CD14-positive monocyte (primary cell): ENCODE data around the gene HMGN1. TPM values are rescaled to one million over a fixed set of nuclear protein-coding genes. Genes with fewer than 3 reads are reported as not detected.

Source experiments
- DNase-seq, 3 donors: peaks; one replicate each; pipeline ENCODE4 v3.0.0-alpha.2; 2011 to 2022
- H2AFZ ChIP-seq: 2 replicates; pipeline ENCODE4 v1.6.0; 2012; ENCODE audit warnings: mild to moderate bottlenecking, low read depth, low read length, inconsistent platforms; ENCODE audit not compliant: insufficient read depth, poor library complexity, severe bottlenecking
- H3K27ac ChIP-seq, 2 donors: 1 replicate in 1 of 2; 2 replicates in 1 of 2; pipeline ENCODE4 v1.5.1; 2012 to 2013; ENCODE audit warnings: low read length in 2 of 2, control low read depth in 1 of 2, inconsistent platforms in 1 of 2, low read depth in 1 of 2, mild to moderate bottlenecking in 1 of 2
- H3K27me3 ChIP-seq, 2 donors: one replicate each; pipeline versions ENCODE4 v1.6.0 to v1.6.1; 2011 to 2013; ENCODE audit warnings: low read length in 2 of 2; ENCODE audit not compliant: control insufficient read depth in 2 of 2, insufficient read depth in 2 of 2
- H3K36me3 ChIP-seq, 2 donors: replicated peaks in 1 of 2; 1 replicate in 1 of 2; 2 replicates in 1 of 2; pipeline versions ENCODE4 v1.5.1 to v1.6.1; 2012 to 2013; ENCODE audit warnings: low read length in 2 of 2, control low read depth in 1 of 2, inconsistent platforms in 1 of 2, mild to moderate bottlenecking in 1 of 2; ENCODE audit not compliant: insufficient read depth in 2 of 2, control insufficient read depth in 1 of 2
- H3K4me1 ChIP-seq, 2 donors: 1 replicate in 1 of 2; 2 replicates in 1 of 2; pipeline versions ENCODE4 v1.5.1 to v1.6.1; 2012 to 2013; ENCODE audit warnings: low read length in 2 of 2, control low read depth in 1 of 2, inconsistent platforms in 1 of 2, mild to moderate bottlenecking in 1 of 2, moderate library complexity in 1 of 2; ENCODE audit not compliant: insufficient read depth in 2 of 2, control insufficient read depth in 1 of 2
- H3K4me2 ChIP-seq: replicated peaks from 2 replicates; pipeline ENCODE3; 2012; ENCODE audit warnings: low read length, moderate library complexity, mild to moderate bottlenecking; ENCODE audit not compliant: poor library complexity, severe bottlenecking; ENCODE audit errors: extremely low read depth
- H3K4me3 ChIP-seq, 3 experiments: fragments of 200-600 bp in 1 of 3; sonication (generic) in 1 of 3; replicated peaks in 1 of 3; 1 replicate in 2 of 3; 2 replicates in 1 of 3; pipeline ENCODE4 v1.5.1; 2011 to 2013; ENCODE audit warnings: low read length in 3 of 3, mild to moderate bottlenecking in 3 of 3, control low read depth in 2 of 3, low read depth in 2 of 3, inconsistent platforms in 1 of 3, moderate library complexity in 1 of 3
- H3K79me2 ChIP-seq: 2 replicates; pipeline ENCODE4 v1.6.0; 2012; ENCODE audit warnings: mild to moderate bottlenecking, control low read depth, inconsistent platforms, low read length, moderate library complexity; ENCODE audit not compliant: insufficient read depth
- H3K9ac ChIP-seq: 2 replicates; pipeline ENCODE4 v1.6.0; 2017; ENCODE audit warnings: low read length, mild to moderate bottlenecking; ENCODE audit not compliant: insufficient read depth, poor library complexity, severe bottlenecking
- H3K9me3 ChIP-seq, 2 donors: replicated peaks in 1 of 2; 1 replicate in 1 of 2; 2 replicates in 1 of 2; pipeline versions ENCODE4 v1.5.1 to v1.6.1; 2012 to 2013; ENCODE audit warnings: low read length in 2 of 2, control low read depth in 1 of 2; ENCODE audit not compliant: control insufficient read depth in 1 of 2, insufficient read depth in 1 of 2
- H4K20me1 ChIP-seq: 2 replicates; pipeline ENCODE4 v1.6.0; 2012; ENCODE audit warnings: mild to moderate bottlenecking, low read length, control low read depth, moderate library complexity; ENCODE audit not compliant: insufficient read depth
- H3K27ac Mint-ChIP-seq, 7 donors: one replicate each; pipeline ENCODE4 v1.8.0; 2020; ENCODE audit warnings: mild to moderate bottlenecking in 7 of 7, mixed read lengths in 7 of 7, moderate library complexity in 6 of 7, inconsistent platforms in 2 of 7
- H3K27me3 Mint-ChIP-seq, 3 donors: one replicate each; pipeline ENCODE4 v1.8.0; 2021 to 2022; ENCODE audit warnings: low read depth in 3 of 3, mild to moderate bottlenecking in 3 of 3, mixed read lengths in 3 of 3, moderate library complexity in 3 of 3, inconsistent platforms in 1 of 3
- H3K36me3 Mint-ChIP-seq, 2 donors: one replicate each; pipeline ENCODE4 v1.8.0; 2020; ENCODE audit warnings: mixed read lengths in 2 of 2, inconsistent platforms in 1 of 2, mild to moderate bottlenecking in 1 of 2
- H3K4me1 Mint-ChIP-seq: one replicate; pipeline ENCODE4 v1.8.0; 2020; ENCODE audit warnings: mild to moderate bottlenecking, mixed read lengths
- H3K4me3 Mint-ChIP-seq, 2 donors: one replicate each; pipeline ENCODE4 v1.8.0; 2020; ENCODE audit warnings: mild to moderate bottlenecking in 2 of 2, mixed read lengths in 2 of 2, moderate library complexity in 1 of 2
- H3K9me3 Mint-ChIP-seq, 7 donors: one replicate each; pipeline ENCODE4 v1.8.0; 2020 to 2022; ENCODE audit warnings: mixed read lengths in 7 of 7, mild to moderate bottlenecking in 6 of 7, moderate library complexity in 6 of 7, inconsistent platforms in 2 of 7
- CTCF ChIP-seq: fragments of 200-600 bp; IDR thresholded peaks from one replicate; pipeline ENCODE4 v1.8.0; 2022; ENCODE audit warnings: antibody characterized with exemption, mild to moderate bottlenecking
- WGBS: methylation state at CpG from one replicate; pipeline ENCODE4 v1.1.5; 2013; ENCODE audit warnings: missing lambda C conversion rate; ENCODE audit not compliant: insufficient coverage; 5-methylcytosine and 5-hydroxymethylcytosine counted together
- intact Hi-C, 2 donors: fragments of 100-400 bp; cut with micrococcal nuclease; formaldehyde crosslinking; loops; one replicate each; pipeline versions ENCODE4 v1.15.0 to v1.15.1; 2023
- polyA plus RNA-seq, 3 donors: library from polyadenylated mRNA; depleted of rRNA in 1 of 3; unstranded in 2 of 3; stranded (reverse) in 1 of 3; fragments of 300-500 nt in 2 of 3; fragments of >200 nt in 1 of 3; fragmentation: Illumina TruSeq in 2 of 3; gene quantifications; 1 replicate in 2 of 3; 2 replicates in 1 of 3; pipeline ENCODE4 v1.2.3, GENCODE V29; 2012 to 2021

The HMGN1 gene
- polyA plus RNA-seq, 3 donors, result 59.8 to 74.7 (median 72.7) TPM

- H3K27ac Mint-ChIP-seq, result peak overlapping the region; percentile 95 to 98 (median 98)
- H3K4me1 Mint-ChIP-seq, result peaks cover 33% of the 10 kb centered on the region
- H4K20me1 ChIP-seq, result no peaks in the 10 kb centered on the region
- H3K27ac ChIP-seq, result peak overlapping the region; percentile 88 to 92
- H3K9me3 Mint-ChIP-seq, result no peaks in the 10 kb centered on the region
- peaks cover 0 to 3% (median 0%) of the 10 kb centered on the region in 3 donors for H3K27me3 Mint-ChIP-seq
- TF ChIP-seq CTCF, result no peak
- peak overlapping the region; percentile 82 for H3K4me2 ChIP-seq
- peak overlapping the region; percentile 93 to 97 for H3K4me3 Mint-ChIP-seq
- H3K27me3 ChIP-seq, result no peaks in the 10 kb centered on the region
- peak overlapping the region; percentile 85 for H2AFZ ChIP-seq
- whole genome bisulfite sequencing, result 1% methylated on average over 45 of the region's 56 CpGs
- H3K4me3 ChIP-seq, result peak overlapping the region; percentile 40 to 89 (median 72)
- DNase-seq, result peak; percentile 90 to 92 (median 92)
- H3K4me1 ChIP-seq, result peaks cover 22 to 36% of the 10 kb centered on the region in 2 donors
- peak overlapping the region; percentile 87 for H3K9ac ChIP-seq
- peaks cover 8 to 10% of the 10 kb centered on the region in 2 donors for H3K36me3 Mint-ChIP-seq
- H3K9me3 ChIP-seq, result no peaks in the 10 kb centered on the region
- peaks cover 46% of the 10 kb centered on the region for H3K79me2 ChIP-seq
- no peaks in the 10 kb centered on the region for H3K36me3 ChIP-seq
- intact Hi-C loops, result loop anchor here (2.0 to 5.0 kb wide), 3 partner anchors 37 to 38 kb away; partner anchors contain the start of gene BRWD1 (in 2 of the 2)
These were observed 564 bp upstream of the HMGN1 start for GRCh38 chr21:39349211-39350093.

GRCh38 chr21:39348040-39348354, 891 bp downstream of the HMGN1 start:
- H3K4me1 Mint-ChIP-seq, result peaks cover 33% of the 10 kb centered on the region
- no peak for DNase-seq

More at GRCh38 chr21:39348040-39348354, 891 bp downstream of the HMGN1 start:
- peaks cover 19 to 20% of the 10 kb centered on the region in 2 donors for H3K36me3 Mint-ChIP-seq
- H3K4me3 ChIP-seq, result peak overlapping the region; percentile 71 to 96 (median 81)
- H3K27ac ChIP-seq, result peak overlapping the region; percentile 88 to 93
- H3K9me3 ChIP-seq, result no peaks in the 10 kb centered on the region
- H2AFZ ChIP-seq, result peak overlapping the region; percentile 80
- H3K79me2 ChIP-seq, result peaks cover 53% of the 10 kb centered on the region
- TF ChIP-seq CTCF, result no peak
- H3K4me2 ChIP-seq, result peak overlapping the region; percentile 83
- intact Hi-C loops, result loop anchor here (2.0 to 5.0 kb wide), 3 partner anchors 35 to 39 kb away; partner anchors contain the start of gene BRWD1 (in 2 of the 2)
- peaks cover 22 to 36% of the 10 kb centered on the region in 2 donors for H3K4me1 ChIP-seq
- H3K4me3 Mint-ChIP-seq, result peak overlapping the region; percentile 90 to 92
- WGBS, result 0% methylated on average over 8 of the region's 11 CpGs
- H4K20me1 ChIP-seq, result no peaks in the 10 kb centered on the region
- no peaks in the 10 kb centered on the region for H3K27me3 ChIP-seq
- peak overlapping the region; percentile 88 to 94 (median 93) for H3K27ac Mint-ChIP-seq
- peak overlapping the region; percentile 87 for H3K9ac ChIP-seq
- H3K27me3 Mint-ChIP-seq, result peaks cover 0 to 3% (median 0%) of the 10 kb centered on the region in 3 donors
- H3K9me3 Mint-ChIP-seq, result no peaks in the 10 kb centered on the region
- H3K36me3 ChIP-seq, result peaks cover 8 to 10% of the 10 kb centered on the region in 2 donors
